Embryonic facial prominence (tissue), 1 donor: ENCODE results near the gene NEK10.

Experiments used
- DNase-seq: peaks from one replicate; pipeline ENCODE4 v3.0.0-alpha.2; 2016; ENCODE audit errors: extremely low spot score

The NEK10 gene

DNA sequence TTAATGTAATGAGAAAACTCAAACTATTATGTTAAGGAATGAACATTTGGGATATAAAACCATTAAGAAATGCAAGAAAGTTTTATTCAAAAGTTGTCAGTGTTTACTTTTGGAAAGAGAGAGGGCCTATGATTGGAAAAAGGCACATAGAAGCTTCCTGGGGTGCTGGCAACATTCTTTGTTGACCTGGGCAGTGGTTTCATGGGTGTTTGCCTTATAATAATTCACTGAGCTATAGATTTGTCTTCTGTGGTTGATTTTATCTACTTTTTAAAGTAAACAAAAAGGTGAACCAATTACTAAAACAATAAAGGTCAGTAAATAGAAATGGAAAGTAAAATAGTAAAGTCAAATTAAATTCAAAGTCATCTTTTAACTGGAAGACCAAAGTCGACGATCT lies 308.8 kb downstream of the NEK10 start:
- DNase-seq = no peak
